ENCODE measurements around the gene SON. TPM values are rescaled to one million over a fixed set of nuclear protein-coding genes. Genes with fewer than 3 reads are reported as not detected.
A peak's percentile ranks its signal among the peaks of the same experiment; 100 is the strongest.

The SON gene, protein sequence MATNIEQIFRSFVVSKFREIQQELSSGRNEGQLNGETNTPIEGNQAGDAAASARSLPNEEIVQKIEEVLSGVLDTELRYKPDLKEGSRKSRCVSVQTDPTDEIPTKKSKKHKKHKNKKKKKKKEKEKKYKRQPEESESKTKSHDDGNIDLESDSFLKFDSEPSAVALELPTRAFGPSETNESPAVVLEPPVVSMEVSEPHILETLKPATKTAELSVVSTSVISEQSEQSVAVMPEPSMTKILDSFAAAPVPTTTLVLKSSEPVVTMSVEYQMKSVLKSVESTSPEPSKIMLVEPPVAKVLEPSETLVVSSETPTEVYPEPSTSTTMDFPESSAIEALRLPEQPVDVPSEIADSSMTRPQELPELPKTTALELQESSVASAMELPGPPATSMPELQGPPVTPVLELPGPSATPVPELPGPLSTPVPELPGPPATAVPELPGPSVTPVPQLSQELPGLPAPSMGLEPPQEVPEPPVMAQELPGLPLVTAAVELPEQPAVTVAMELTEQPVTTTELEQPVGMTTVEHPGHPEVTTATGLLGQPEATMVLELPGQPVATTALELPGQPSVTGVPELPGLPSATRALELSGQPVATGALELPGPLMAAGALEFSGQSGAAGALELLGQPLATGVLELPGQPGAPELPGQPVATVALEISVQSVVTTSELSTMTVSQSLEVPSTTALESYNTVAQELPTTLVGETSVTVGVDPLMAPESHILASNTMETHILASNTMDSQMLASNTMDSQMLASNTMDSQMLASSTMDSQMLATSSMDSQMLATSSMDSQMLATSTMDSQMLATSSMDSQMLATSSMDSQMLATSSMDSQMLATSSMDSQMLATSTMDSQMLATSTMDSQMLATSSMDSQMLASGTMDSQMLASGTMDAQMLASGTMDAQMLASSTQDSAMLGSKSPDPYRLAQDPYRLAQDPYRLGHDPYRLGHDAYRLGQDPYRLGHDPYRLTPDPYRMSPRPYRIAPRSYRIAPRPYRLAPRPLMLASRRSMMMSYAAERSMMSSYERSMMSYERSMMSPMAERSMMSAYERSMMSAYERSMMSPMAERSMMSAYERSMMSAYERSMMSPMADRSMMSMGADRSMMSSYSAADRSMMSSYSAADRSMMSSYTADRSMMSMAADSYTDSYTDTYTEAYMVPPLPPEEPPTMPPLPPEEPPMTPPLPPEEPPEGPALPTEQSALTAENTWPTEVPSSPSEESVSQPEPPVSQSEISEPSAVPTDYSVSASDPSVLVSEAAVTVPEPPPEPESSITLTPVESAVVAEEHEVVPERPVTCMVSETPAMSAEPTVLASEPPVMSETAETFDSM (N-terminal part only)
- polyA plus RNA-seq (2013, experiment 1 of 2), result 100 TPM
- 100.0 TPM for polyA plus RNA-seq (2013, experiment 2 of 2)

DNA sequence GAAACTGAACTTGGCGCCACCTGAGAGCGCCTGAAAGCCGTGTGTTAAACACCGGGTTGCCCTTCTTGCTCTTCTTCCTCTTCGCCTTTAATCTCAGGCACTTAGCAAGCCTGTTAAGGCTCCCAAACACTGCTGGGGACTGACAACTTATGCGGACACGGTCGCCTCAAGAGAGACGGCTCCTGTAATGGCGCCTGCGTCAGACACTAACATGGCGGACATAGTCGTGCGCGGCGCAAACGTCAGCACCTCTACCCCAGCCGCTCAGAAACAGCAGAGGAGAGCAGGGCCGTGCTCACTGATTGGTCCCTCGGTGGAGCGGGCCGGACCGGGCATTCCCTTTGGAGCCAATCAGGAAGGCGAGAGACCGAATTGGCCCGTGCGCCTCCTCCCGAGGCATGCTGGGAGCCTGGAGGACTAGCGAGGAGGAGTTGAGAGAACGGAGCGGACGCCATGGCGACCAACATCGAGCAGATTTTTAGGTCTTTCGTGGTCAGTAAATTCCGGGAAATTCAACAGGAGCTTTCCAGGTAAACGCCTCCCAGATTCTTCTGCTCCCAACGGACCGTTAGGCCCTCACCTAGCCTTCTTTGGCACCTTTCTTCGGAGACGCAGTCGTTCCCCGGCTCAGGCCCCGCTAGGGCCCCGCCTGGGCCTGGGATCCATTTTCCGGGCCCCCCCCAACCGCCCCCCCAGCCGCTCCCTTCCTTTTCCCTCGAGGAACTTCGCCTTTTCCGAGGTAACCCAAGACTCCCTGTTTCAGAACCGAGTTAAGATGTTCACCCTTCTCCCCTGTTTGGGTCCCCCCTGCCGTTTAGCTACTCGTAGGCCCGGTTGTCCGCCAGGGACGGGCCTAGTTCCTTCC, at the start of gene SON:
TSS of gene SON (plus strand) at position 399 of the 865 bp plus-strand sequence. CDS start at position 454, 55 bp downstream.
- H2BK5ac ChIP-seq (ENCODE audit: low read length), result peak within 1 kb of the TSS; percentile 90
- H2AK5ac ChIP-seq (ENCODE audit: low read depth, low read length), result no peak within 1 kb of the TSS
- H3K27ac ChIP-seq (replicated peaks; ENCODE audit: low read length), result peak within 1 kb of the TSS; percentile 98
- peak; percentile 96 for DNase-seq (ENCODE audit: low spot score)
- H3K9ac ChIP-seq (ENCODE audit: low read depth, low read length, poor library complexity), result peak within 1 kb of the TSS; percentile 87
- no peak within 1 kb of the TSS for H2BK120ac ChIP-seq (ENCODE audit: low read depth, low read length)
- H3K4me1 ChIP-seq (ENCODE audit: control insufficient read depth in 2 of 2, insufficient read depth in 1 of 2, low read depth in 1 of 2, low read length in 2 of 2), result peaks cover 0 to 10% of the 10 kb centered on the region in 2 donors
- H3K9me3 ChIP-seq (replicated peaks in 1 of 2; ENCODE audit: control insufficient read depth in 2 of 2, insufficient read depth in 1 of 2, low read depth in 1 of 2, low read length in 2 of 2), result peaks cover 0 to 2% of the 10 kb centered on the region in 2 donors
- peak within 1 kb of the TSS; percentile 62 for H3K23ac ChIP-seq (ENCODE audit: low read depth, low read length, poor library complexity)
- H4K91ac ChIP-seq (ENCODE audit: low read depth, low read length, poor library complexity), result no peak within 1 kb of the TSS
- H3K4me3 ChIP-seq (ENCODE audit: low read length in 2 of 2), result peak within 1 kb of the TSS; percentile 69 to 89
- H2AFZ ChIP-seq (ENCODE audit: low read length), result peak within 1 kb of the TSS; percentile 85
- no peak within 1 kb of the TSS for H3K4ac ChIP-seq (ENCODE audit: low read length)
- no CpG with 5 or more reads among the region's 57 CpGs for WGBS, 2 donors (ENCODE audit: extremely low coverage in 2 of 2, insufficient read length in 2 of 2, insufficient replicate concordance in 1 of 2)
- peak within 1 kb of the TSS; percentile 82 for H3K4me2 ChIP-seq (ENCODE audit: insufficient read depth, low read length, poor library complexity, severe bottlenecking)
- H3K79me1 ChIP-seq (ENCODE audit: low read depth, low read length), result no peaks in the 10 kb centered on the region
- no peak within 1 kb of the TSS for H3K14ac ChIP-seq (ENCODE audit: low read length)
- no peak within 1 kb of the TSS for H2BK15ac ChIP-seq (ENCODE audit: low read length)
- H2BK12ac ChIP-seq (ENCODE audit: low read length), result no peak within 1 kb of the TSS
- H3K27me3 ChIP-seq (ENCODE audit: control insufficient read depth in 3 of 3, insufficient read depth in 3 of 3, low read depth in 1 of 3, low read length in 3 of 3), result no peaks in the 10 kb centered on the region
- H3K18ac ChIP-seq (ENCODE audit: low read length), result peak within 1 kb of the TSS; percentile 95
- no peak within 1 kb of the TSS for H4K8ac ChIP-seq (ENCODE audit: low read depth, low read length)
- H3K36me3 ChIP-seq (replicated peaks in 1 of 2; ENCODE audit: control insufficient read depth in 2 of 2, insufficient read depth in 2 of 2, low read length in 2 of 2), result peaks cover 5 to 50% of the 10 kb centered on the region in 2 donors

DNA sequence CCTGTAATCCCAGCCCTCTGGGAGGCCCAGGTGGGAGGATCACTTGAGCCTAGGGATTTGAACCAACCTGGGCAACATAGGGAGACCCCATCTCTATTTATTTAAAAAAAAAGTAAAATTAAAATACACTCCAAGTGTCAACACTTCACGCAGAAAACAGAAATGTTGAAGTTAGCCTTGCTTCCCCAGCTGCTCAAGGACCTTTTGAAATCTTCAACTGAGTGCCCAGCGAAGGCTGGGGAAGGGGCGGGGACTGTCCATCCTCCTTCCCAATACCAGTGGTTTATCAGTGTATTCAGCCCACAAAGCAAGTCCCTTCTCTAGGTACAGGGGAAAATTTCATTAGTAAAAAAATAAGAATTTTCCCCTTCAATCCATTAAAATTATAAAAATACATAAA, 49.1 kb upstream of the SON start:
- H3K23ac ChIP-seq (ENCODE audit: low read depth, low read length, poor library complexity), result no peak overlapping the region
- no peak overlapping the region for H3K4me3 ChIP-seq (ENCODE audit: low read length in 2 of 2)
- no peak overlapping the region for H3K9ac ChIP-seq (ENCODE audit: low read depth, low read length, poor library complexity)
- no peak overlapping the region for H2BK5ac ChIP-seq (ENCODE audit: low read length)
- H3K18ac ChIP-seq (ENCODE audit: low read length), result no peak overlapping the region
- H4K8ac ChIP-seq (ENCODE audit: low read depth, low read length), result no peak overlapping the region
- H3K36me3 ChIP-seq (replicated peaks in 1 of 2; ENCODE audit: control insufficient read depth in 2 of 2, insufficient read depth in 2 of 2, low read length in 2 of 2), result no peaks in the 10 kb centered on the region
- H3K4me2 ChIP-seq (ENCODE audit: insufficient read depth, low read length, poor library complexity, severe bottlenecking), result no peak overlapping the region
- no peak overlapping the region for H3K27ac ChIP-seq (replicated peaks; ENCODE audit: low read length)
- H2BK15ac ChIP-seq (ENCODE audit: low read length), result no peak overlapping the region
- H2BK120ac ChIP-seq (ENCODE audit: low read depth, low read length), result no peak overlapping the region
- no peaks in the 10 kb centered on the region for H3K79me1 ChIP-seq (ENCODE audit: low read depth, low read length)
- peaks cover 1 to 3% of the 10 kb centered on the region in 2 donors for H3K4me1 ChIP-seq (ENCODE audit: control insufficient read depth in 2 of 2, insufficient read depth in 1 of 2, low read depth in 1 of 2, low read length in 2 of 2)
- H3K27me3 ChIP-seq (ENCODE audit: control insufficient read depth in 3 of 3, insufficient read depth in 3 of 3, low read depth in 1 of 3, low read length in 3 of 3), result peaks cover 0 to 4% (median 0%) of the 10 kb centered on the region in 3 experiments
- H3K14ac ChIP-seq (ENCODE audit: low read length), result no peak overlapping the region
- no peak overlapping the region for H2BK12ac ChIP-seq (ENCODE audit: low read length)
- no peak overlapping the region for H4K91ac ChIP-seq (ENCODE audit: low read depth, low read length, poor library complexity)
- WGBS, 2 donors (ENCODE audit: extremely low coverage in 2 of 2, insufficient read length in 2 of 2, insufficient replicate concordance in 1 of 2), result no CpG with 5 or more reads among the region's 3 CpGs
- H2AFZ ChIP-seq (ENCODE audit: low read length), result no peak overlapping the region
- H3K4ac ChIP-seq (ENCODE audit: low read length), result no peak overlapping the region
- no peak for DNase-seq (ENCODE audit: low spot score)
- H2AK5ac ChIP-seq (ENCODE audit: low read depth, low read length), result no peak overlapping the region
- no peaks in the 10 kb centered on the region for H3K9me3 ChIP-seq (replicated peaks in 1 of 2; ENCODE audit: control insufficient read depth in 2 of 2, insufficient read depth in 1 of 2, low read depth in 1 of 2, low read length in 2 of 2)

DNA sequence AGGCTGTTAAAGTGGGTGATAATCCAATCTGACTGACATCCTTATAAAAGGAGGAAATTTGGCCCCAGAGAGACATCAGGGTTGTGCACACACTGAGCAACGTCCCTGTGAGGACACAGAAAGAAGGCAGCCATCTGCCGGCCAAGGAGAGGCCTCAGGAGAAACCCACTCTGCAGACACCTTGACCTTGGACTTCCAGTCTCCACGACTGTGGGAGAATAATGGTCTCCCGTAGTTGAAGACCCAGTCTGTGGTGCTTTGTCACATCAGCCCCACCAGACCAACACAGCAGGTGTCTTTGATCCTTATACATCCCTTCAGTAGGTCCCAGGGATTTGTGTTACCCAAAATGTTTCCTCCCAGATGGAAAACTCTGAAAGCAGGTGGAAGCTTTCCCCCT, 47.1 kb upstream of the SON start:
- H3K4me1 ChIP-seq (ENCODE audit: control insufficient read depth in 2 of 2, insufficient read depth in 1 of 2, low read depth in 1 of 2, low read length in 2 of 2), result peaks cover 1 to 3% of the 10 kb centered on the region in 2 donors
- no peak overlapping the region for H3K4me2 ChIP-seq (ENCODE audit: insufficient read depth, low read length, poor library complexity, severe bottlenecking)
- H2AFZ ChIP-seq (ENCODE audit: low read length), result no peak overlapping the region
- no peak overlapping the region for H3K9ac ChIP-seq (ENCODE audit: low read depth, low read length, poor library complexity)
- no peak overlapping the region for H3K18ac ChIP-seq (ENCODE audit: low read length)
- no peak overlapping the region for H2BK5ac ChIP-seq (ENCODE audit: low read length)
- no peak overlapping the region for H4K91ac ChIP-seq (ENCODE audit: low read depth, low read length, poor library complexity)
- no peak overlapping the region for H2BK15ac ChIP-seq (ENCODE audit: low read length)
- no peaks in the 10 kb centered on the region for H3K79me1 ChIP-seq (ENCODE audit: low read depth, low read length)
- no peak overlapping the region for H3K4me3 ChIP-seq (ENCODE audit: low read length in 2 of 2)
- H3K9me3 ChIP-seq (replicated peaks in 1 of 2; ENCODE audit: control insufficient read depth in 2 of 2, insufficient read depth in 1 of 2, low read depth in 1 of 2, low read length in 2 of 2), result no peaks in the 10 kb centered on the region
- no peak overlapping the region for H4K8ac ChIP-seq (ENCODE audit: low read depth, low read length)
- no peak overlapping the region for H3K27ac ChIP-seq (replicated peaks; ENCODE audit: low read length)
- H3K36me3 ChIP-seq (replicated peaks in 1 of 2; ENCODE audit: control insufficient read depth in 2 of 2, insufficient read depth in 2 of 2, low read length in 2 of 2), result no peaks in the 10 kb centered on the region
- H3K27me3 ChIP-seq (ENCODE audit: control insufficient read depth in 3 of 3, insufficient read depth in 3 of 3, low read depth in 1 of 3, low read length in 3 of 3), result peaks cover 0 to 4% (median 0%) of the 10 kb centered on the region in 3 experiments
- no peak overlapping the region for H3K4ac ChIP-seq (ENCODE audit: low read length)
- no CpG with 5 or more reads among the region's 4 CpGs for WGBS, 2 donors (ENCODE audit: extremely low coverage in 2 of 2, insufficient read length in 2 of 2, insufficient replicate concordance in 1 of 2)
- no peak overlapping the region for H3K23ac ChIP-seq (ENCODE audit: low read depth, low read length, poor library complexity)
- no peak overlapping the region for H3K14ac ChIP-seq (ENCODE audit: low read length)
- H2BK120ac ChIP-seq (ENCODE audit: low read depth, low read length), result no peak overlapping the region
- no peak overlapping the region for H2BK12ac ChIP-seq (ENCODE audit: low read length)
- no peak for DNase-seq (ENCODE audit: low spot score)
- H2AK5ac ChIP-seq (ENCODE audit: low read depth, low read length), result no peak overlapping the region
